ENCODE data around the gene MYL9. TPM values are rescaled to one million over a fixed set of nuclear protein-coding genes. Genes with fewer than 3 reads are reported as not detected.
A peak's percentile ranks its signal among the peaks of the same experiment; 100 is the strongest.

The MYL9 gene
- total and polyA plus RNA-seq, 2 experiments from 2014 or later = 29.7 to 100 TPM

- Histone ChIP-seq H4K20me1 (replicated peaks; ENCODE audit: insufficient read depth) (peaks cover 8% of the 10 kb centered on the region), H3F3A (replicated peaks; ENCODE audit: low read depth) (peaks cover 6% of the 10 kb centered on the region; the same call in 1 of the 2 replicates), H3K79me2 (replicated peaks; ENCODE audit: insufficient read depth) (peaks cover 52% of the 10 kb centered on the region), H3K9me2 (ENCODE audit: insufficient read depth) (no peaks in the 10 kb centered on the region), H3K4me2 (peak overlapping the region; percentile 81), H3K4me1 (ENCODE audit: insufficient read depth) (peaks cover 38% of the 10 kb centered on the region), H3K27ac (ENCODE audit: low read depth) (peak overlapping the region; percentile 98), H3K27me3 (ENCODE audit: insufficient read depth) (no peaks in the 10 kb centered on the region), H3K36me3 (ENCODE audit: insufficient read depth) (no peaks in the 10 kb centered on the region), H2AFZ (no peak overlapping the region), H3K4me3 (peak overlapping the region; percentile 52)
- Mint-ChIP-seq H3K4me1 (peaks cover 50% of the 10 kb centered on the region), H3K4me3 (peak overlapping the region; percentile 77), H3K27me3 (ENCODE audit: insufficient read depth, low read depth, poor library complexity) (peaks cover 29% of the 10 kb centered on the region), H3K27ac (peak overlapping the region; percentile 98), H3K36me3 (ENCODE audit: low read depth) (peaks cover 21% of the 10 kb centered on the region), H3K9me3 (no peaks in the 10 kb centered on the region)
- ATAC-seq = peak; percentile 3
- TF ChIP-seq ETS1 (IDR thresholded peaks at IDR 0.05) (no peak), STAT1 (IDR thresholded peaks at IDR 0.05; ENCODE audit: unreplicated experiment) (no peak)
- peak; percentile 58 for DNase-seq (ENCODE audit: low spot score)
These were observed 31.4 kb downstream of the MYL9 start for GRCh38 chr20:36572701-36573102.

- peaks cover 38% of the 10 kb centered on the region for H3K4me1 ChIP-seq (ENCODE audit: insufficient read depth)
- Mint-ChIP-seq H3K27ac (peak within 1 kb of the TSS; percentile 98), H3K4me3 (peak within 1 kb of the TSS; percentile 94), H3K36me3 (ENCODE audit: low read depth) (peaks cover 21% of the 10 kb centered on the region), H3K27me3 (ENCODE audit: insufficient read depth, low read depth, poor library complexity) (peaks cover 29% of the 10 kb centered on the region), H3K9me3 (no peaks in the 10 kb centered on the region), H3K4me1 (peaks cover 50% of the 10 kb centered on the region)
- no peaks in the 10 kb centered on the region for H3K9me2 ChIP-seq (ENCODE audit: insufficient read depth)
- H4K20me1 ChIP-seq (replicated peaks; ENCODE audit: insufficient read depth) = peaks cover 14% of the 10 kb centered on the region
- H3K27ac ChIP-seq (ENCODE audit: low read depth) = peak within 1 kb of the TSS; percentile 98
- H3K4me2 ChIP-seq = peak within 1 kb of the TSS; percentile 96
- peaks cover 6% of the 10 kb centered on the region; the same call in 1 of the 2 replicates for H3F3A ChIP-seq (replicated peaks; ENCODE audit: low read depth)
- H3K4me3 ChIP-seq = peak within 1 kb of the TSS; percentile 92
- H3K36me3 ChIP-seq (ENCODE audit: insufficient read depth) = no peaks in the 10 kb centered on the region
- H3K27me3 ChIP-seq (ENCODE audit: insufficient read depth) = no peaks in the 10 kb centered on the region
- ATAC-seq (peak; percentile 56), DNase-seq (ENCODE audit: low spot score) (peak; percentile 97)
- peaks cover 58% of the 10 kb centered on the region for H3K79me2 ChIP-seq (replicated peaks; ENCODE audit: insufficient read depth)
- H2AFZ ChIP-seq = no peak within 1 kb of the TSS; the same call in 1 of the 2 replicates
- TF ChIP-seq ETS1 (IDR thresholded peaks at IDR 0.05) (peak; percentile 69; the same call in 1 of the 2 replicates), ZNF331 (CRISPR knock-in tag; IDR thresholded peaks at IDR 0.05; ENCODE audit: low read depth) (no peak), EZH2 (IDR thresholded peaks at IDR 0.05; ENCODE audit: low read depth, unreplicated experiment) (no peak), NANOG (IDR thresholded peaks at IDR 0.05; ENCODE audit: borderline replicate concordance) (no peak), STAT1 (IDR thresholded peaks at IDR 0.05; ENCODE audit: unreplicated experiment) (no peak), CREB1 (CRISPR knock-in tag; IDR thresholded peaks at IDR 0.05; ENCODE audit: low read depth) (peak; percentile 79)
- TF ChIP-seq, protein P1, sequence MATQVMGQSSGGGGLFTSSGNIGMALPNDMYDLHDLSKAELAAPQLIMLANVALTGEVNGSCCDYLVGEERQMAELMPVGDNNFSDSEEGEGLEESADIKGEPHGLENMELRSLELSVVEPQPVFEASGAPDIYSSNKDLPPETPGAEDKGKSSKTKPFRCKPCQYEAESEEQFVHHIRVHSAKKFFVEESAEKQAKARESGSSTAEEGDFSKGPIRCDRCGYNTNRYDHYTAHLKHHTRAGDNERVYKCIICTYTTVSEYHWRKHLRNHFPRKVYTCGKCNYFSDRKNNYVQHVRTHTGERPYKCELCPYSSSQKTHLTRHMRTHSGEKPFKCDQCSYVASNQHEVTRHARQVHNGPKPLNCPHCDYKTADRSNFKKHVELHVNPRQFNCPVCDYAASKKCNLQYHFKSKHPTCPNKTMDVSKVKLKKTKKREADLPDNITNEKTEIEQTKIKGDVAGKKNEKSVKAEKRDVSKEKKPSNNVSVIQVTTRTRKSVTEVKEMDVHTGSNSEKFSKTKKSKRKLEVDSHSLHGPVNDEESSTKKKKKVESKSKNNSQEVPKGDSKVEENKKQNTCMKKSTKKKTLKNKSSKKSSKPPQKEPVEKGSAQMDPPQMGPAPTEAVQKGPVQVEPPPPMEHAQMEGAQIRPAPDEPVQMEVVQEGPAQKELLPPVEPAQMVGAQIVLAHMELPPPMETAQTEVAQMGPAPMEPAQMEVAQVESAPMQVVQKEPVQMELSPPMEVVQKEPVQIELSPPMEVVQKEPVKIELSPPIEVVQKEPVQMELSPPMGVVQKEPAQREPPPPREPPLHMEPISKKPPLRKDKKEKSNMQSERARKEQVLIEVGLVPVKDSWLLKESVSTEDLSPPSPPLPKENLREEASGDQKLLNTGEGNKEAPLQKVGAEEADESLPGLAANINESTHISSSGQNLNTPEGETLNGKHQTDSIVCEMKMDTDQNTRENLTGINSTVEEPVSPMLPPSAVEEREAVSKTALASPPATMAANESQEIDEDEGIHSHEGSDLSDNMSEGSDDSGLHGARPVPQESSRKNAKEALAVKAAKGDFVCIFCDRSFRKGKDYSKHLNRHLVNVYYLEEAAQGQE (IDR thresholded peaks at IDR 0.05; ENCODE audit: unreplicated experiment) = no peak
- TF ChIP-seq, protein P2, sequence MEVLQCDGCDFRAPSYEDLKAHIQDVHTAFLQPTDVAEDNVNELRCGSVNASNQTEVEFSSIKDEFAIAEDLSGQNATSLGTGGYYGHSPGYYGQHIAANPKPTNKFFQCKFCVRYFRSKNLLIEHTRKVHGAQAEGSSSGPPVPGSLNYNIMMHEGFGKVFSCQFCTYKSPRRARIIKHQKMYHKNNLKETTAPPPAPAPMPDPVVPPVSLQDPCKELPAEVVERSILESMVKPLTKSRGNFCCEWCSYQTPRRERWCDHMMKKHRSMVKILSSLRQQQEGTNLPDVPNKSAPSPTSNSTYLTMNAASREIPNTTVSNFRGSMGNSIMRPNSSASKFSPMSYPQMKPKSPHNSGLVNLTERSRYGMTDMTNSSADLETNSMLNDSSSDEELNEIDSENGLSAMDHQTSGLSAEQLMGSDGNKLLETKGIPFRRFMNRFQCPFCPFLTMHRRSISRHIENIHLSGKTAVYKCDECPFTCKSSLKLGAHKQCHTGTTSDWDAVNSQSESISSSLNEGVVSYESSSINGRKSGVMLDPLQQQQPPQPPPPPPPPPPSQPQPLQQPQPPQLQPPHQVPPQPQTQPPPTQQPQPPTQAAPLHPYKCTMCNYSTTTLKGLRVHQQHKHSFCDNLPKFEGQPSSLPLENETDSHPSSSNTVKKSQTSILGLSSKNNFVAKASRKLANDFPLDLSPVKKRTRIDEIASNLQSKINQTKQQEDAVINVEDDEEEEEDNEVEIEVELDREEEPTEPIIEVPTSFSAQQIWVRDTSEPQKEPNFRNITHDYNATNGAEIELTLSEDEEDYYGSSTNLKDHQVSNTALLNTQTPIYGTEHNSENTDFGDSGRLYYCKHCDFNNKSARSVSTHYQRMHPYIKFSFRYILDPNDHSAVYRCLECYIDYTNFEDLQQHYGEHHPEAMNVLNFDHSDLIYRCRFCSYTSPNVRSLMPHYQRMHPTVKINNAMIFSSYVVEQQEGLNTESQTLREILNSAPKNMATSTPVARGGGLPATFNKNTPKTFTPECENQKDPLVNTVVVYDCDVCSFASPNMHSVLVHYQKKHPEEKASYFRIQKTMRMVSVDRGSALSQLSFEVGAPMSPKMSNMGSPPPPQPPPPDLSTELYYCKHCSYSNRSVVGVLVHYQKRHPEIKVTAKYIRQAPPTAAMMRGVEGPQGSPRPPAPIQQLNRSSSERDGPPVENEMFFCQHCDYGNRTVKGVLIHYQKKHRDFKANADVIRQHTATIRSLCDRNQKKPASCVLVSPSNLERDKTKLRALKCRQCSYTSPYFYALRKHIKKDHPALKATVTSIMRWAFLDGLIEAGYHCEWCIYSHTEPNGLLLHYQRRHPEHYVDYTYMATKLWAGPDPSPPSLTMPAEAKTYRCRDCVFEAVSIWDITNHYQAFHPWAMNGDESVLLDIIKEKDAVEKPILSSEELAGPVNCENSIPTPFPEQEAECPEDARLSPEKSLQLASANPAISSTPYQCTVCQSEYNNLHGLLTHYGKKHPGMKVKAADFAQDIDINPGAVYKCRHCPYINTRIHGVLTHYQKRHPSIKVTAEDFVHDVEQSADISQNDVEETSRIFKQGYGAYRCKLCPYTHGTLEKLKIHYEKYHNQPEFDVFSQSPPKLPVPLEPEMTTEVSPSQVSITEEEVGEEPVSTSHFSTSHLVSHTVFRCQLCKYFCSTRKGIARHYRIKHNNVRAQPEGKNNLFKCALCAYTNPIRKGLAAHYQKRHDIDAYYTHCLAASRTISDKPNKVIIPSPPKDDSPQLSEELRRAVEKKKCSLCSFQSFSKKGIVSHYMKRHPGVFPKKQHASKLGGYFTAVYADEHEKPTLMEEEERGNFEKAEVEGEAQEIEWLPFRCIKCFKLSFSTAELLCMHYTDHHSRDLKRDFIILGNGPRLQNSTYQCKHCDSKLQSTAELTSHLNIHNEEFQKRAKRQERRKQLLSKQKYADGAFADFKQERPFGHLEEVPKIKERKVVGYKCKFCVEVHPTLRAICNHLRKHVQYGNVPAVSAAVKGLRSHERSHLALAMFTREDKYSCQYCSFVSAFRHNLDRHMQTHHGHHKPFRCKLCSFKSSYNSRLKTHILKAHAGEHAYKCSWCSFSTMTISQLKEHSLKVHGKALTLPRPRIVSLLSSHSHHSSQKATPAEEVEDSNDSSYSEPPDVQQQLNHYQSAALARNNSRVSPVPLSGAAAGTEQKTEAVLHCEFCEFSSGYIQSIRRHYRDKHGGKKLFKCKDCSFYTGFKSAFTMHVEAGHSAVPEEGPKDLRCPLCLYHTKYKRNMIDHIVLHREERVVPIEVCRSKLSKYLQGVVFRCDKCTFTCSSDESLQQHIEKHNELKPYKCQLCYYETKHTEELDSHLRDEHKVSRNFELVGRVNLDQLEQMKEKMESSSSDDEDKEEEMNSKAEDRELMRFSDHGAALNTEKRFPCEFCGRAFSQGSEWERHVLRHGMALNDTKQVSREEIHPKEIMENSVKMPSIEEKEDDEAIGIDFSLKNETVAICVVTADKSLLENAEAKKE (CRISPR knock-in tag; IDR thresholded peaks at IDR 0.05) = no peak
These were observed 31.9 kb downstream of the MYL9 start, which contains the start of gene TGIF2 for GRCh38 chr20:36573103-36573797. Gene TGIF2, plus strand, starts transcription at chr20:36573597. Its CDS starts 5,178 bp downstream, at chr20:36578775.

Measured in GM23338 (cell line).